ENCODE measurements around the gene EI24.

- TF ChIP-seq CTCF (IDR thresholded peaks at IDR 0.05; ENCODE audit: insufficient read depth, low read length, poor library complexity, severe bottlenecking) (no peak), EZH2phosphoT487 (conservative IDR thresholded peaks at IDR 0.05; ENCODE audit: low read length) (no peak)
Observed at GRCh38 chr11:125605417-125605816, 36.1 kb downstream of the EI24 start.
